GM12864 (cell line): ENCODE measurements around the gene MRPS33.
"Not testable (repeated sequence)": the region's sequence is repeated elsewhere in the genome, so short reads cannot be mapped to it uniquely, and the experiment has no call there.

Experiments
- DNase-seq: peaks from one replicate; pipeline ENCODE4 v3.0.0-alpha.2; 2011; ENCODE audit warnings: low read depth
- H3K4me3 ChIP-seq: 2 replicates; pipeline ENCODE4 v1.5.1; 2011; ENCODE audit warnings: mild to moderate bottlenecking, low read depth, low read length, control low read depth
- CTCF ChIP-seq: IDR thresholded peaks from 2 replicates; pipeline ENCODE4 v1.5.1; 2011; ENCODE audit warnings: low read depth, mild to moderate bottlenecking, moderate library complexity, low read length, control low read depth, inconsistent platforms; ENCODE audit errors: missing control alignments

Gene MRPS33

GRCh38 chr7:140972876-140973829 lies 41.6 kb downstream of the MRPS33 start:
- H3K4me3 ChIP-seq: no peak overlapping the region
- TF ChIP-seq CTCF: no peak
- DNase-seq: no peak

- DNase-seq: no peak
- no peak overlapping the region for H3K4me3 ChIP-seq
- no peak for TF ChIP-seq CTCF
These were observed 42.4 kb downstream of the MRPS33 start for GRCh38 chr7:140972344-140972743.

DNA sequence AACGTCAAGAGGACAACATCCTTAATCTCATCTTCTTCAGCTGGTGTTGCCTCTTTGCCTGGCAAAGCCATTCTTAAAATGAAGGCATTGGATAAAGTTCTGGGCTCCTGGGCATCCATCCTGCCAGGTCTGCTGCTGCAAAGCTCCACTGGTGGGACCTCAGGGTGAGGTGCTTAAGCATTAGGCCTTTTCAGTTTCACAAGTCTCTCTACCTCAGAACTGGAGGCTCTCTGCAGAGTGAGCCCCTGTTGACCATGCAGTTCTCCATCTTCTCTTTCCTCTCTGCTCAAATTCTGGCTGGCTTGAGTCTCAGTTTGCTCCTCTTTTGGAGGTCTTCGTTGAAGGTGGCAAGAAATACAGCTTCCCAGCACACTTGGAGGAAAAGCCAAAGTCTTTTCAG lies 47.3 kb downstream of the MRPS33 start:
- DNase-seq: no peak
- TF ChIP-seq CTCF: no peak
- H3K4me3 ChIP-seq: no peak overlapping the region

- no peak for TF ChIP-seq CTCF
- no peak overlapping the region for H3K4me3 ChIP-seq
- DNase-seq: no peak
These were observed 48.1 kb downstream of the MRPS33 start for GRCh38 chr7:140966561-140967233.

GRCh38 chr7:140961117-140961516 lies 53.6 kb downstream of the MRPS33 start:
- DNase-seq: no peak
- TF ChIP-seq CTCF: no peak
- H3K4me3 ChIP-seq: no peak overlapping the region

- not testable (repeated sequence) for H3K4me3 ChIP-seq, DNase-seq
These were observed 57.8 kb downstream of the MRPS33 start for GRCh38 chr7:140956997-140957396.
